ENCODE measurements around the gene SOCS1. TPM values are rescaled to one million over a fixed set of nuclear protein-coding genes. Genes with fewer than 3 reads are reported as not detected.
"Not testable (repeated sequence)": the region's sequence is repeated elsewhere in the genome, so short reads cannot be mapped to it uniquely, and the experiment has no call there.

The SOCS1 gene
- total RNA-seq, 1 donor from 2014 or later: 11.1 TPM

DNA sequence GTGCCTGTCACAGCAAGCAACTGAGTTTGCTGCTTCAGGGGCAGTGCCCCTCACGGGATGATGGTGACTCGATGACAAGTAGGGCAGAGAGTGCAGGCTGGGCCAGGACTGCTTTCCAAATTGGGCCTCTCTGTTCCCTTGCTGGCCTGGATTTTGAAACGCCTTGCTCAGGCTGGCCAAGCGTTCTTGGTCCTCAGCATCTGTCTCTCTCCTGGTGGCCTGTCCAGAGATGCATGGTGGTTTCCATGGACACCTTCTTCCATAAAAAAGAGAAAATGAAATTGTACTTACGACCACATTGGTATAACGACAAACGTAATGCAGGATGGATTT is 44.5 kb upstream of the SOCS1 start:
- Mint-ChIP-seq H3K9me3 (ENCODE audit: unreplicated experiment) (peaks cover 2% of the 10 kb centered on the region), H3K36me3 (ENCODE audit: unreplicated experiment) (no peaks in the 10 kb centered on the region), H3K4me3 (ENCODE audit: unreplicated experiment) (no peak overlapping the region), H3K27ac (ENCODE audit: unreplicated experiment) (no peak overlapping the region), H3K4me1 (ENCODE audit: low read depth, unreplicated experiment) (peaks cover 2% of the 10 kb centered on the region), H3K27me3 (ENCODE audit: unreplicated experiment) (peaks cover 4% of the 10 kb centered on the region)
- TF ChIP-seq, protein P1, sequence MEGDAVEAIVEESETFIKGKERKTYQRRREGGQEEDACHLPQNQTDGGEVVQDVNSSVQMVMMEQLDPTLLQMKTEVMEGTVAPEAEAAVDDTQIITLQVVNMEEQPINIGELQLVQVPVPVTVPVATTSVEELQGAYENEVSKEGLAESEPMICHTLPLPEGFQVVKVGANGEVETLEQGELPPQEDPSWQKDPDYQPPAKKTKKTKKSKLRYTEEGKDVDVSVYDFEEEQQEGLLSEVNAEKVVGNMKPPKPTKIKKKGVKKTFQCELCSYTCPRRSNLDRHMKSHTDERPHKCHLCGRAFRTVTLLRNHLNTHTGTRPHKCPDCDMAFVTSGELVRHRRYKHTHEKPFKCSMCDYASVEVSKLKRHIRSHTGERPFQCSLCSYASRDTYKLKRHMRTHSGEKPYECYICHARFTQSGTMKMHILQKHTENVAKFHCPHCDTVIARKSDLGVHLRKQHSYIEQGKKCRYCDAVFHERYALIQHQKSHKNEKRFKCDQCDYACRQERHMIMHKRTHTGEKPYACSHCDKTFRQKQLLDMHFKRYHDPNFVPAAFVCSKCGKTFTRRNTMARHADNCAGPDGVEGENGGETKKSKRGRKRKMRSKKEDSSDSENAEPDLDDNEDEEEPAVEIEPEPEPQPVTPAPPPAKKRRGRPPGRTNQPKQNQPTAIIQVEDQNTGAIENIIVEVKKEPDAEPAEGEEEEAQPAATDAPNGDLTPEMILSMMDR (IDR thresholded peaks at IDR 0.05; ENCODE audit: partially characterized antibody, unreplicated experiment): no peak
- DNase-seq: no peak

DNA sequence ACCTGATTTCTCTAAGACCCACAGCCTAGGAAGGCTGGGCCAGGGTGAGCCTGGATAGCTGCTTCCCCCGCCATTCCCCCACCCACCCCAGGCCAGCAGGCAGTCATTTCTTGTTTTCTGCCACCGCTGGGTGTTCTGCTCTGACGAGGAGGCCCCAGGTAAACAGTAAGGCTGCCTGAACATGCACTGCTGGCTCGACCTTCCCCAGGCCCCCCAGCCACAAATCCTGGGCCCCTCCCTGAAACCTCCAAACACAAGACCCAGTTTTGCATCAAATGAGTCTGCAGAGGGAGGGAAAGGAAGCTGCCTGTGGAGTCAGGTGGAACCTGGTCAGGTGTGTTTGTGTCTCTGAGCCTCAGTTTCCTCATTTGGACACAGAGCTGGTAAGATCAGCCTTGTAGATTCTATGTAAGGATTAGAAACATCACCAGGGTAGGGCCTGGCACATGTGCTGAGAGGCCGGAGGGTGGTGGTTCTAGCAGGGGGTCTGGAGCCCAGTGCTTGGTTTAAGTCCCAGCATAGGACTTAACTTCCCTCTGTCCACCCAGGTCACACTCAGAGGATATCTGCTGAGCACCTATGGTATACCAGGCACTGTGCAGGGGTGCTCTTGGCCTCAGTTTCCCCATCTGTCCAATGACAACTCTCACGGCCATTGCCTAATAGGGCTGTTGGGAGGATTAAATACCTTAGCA is 44.0 kb upstream of the SOCS1 start:
- H3K9me3 Mint-ChIP-seq (ENCODE audit: unreplicated experiment): peaks cover 2% of the 10 kb centered on the region
- no peaks in the 10 kb centered on the region for H3K36me3 Mint-ChIP-seq (ENCODE audit: unreplicated experiment)
- peaks cover 4% of the 10 kb centered on the region for H3K27me3 Mint-ChIP-seq (ENCODE audit: unreplicated experiment)
- no peak overlapping the region for H3K27ac Mint-ChIP-seq (ENCODE audit: unreplicated experiment)
- no peak overlapping the region for H3K4me3 Mint-ChIP-seq (ENCODE audit: unreplicated experiment)
- peaks cover 2% of the 10 kb centered on the region for H3K4me1 Mint-ChIP-seq (ENCODE audit: low read depth, unreplicated experiment)
- TF ChIP-seq, protein P1 (IDR thresholded peaks at IDR 0.05; ENCODE audit: partially characterized antibody, unreplicated experiment): no peak
- no peak for DNase-seq

DNA sequence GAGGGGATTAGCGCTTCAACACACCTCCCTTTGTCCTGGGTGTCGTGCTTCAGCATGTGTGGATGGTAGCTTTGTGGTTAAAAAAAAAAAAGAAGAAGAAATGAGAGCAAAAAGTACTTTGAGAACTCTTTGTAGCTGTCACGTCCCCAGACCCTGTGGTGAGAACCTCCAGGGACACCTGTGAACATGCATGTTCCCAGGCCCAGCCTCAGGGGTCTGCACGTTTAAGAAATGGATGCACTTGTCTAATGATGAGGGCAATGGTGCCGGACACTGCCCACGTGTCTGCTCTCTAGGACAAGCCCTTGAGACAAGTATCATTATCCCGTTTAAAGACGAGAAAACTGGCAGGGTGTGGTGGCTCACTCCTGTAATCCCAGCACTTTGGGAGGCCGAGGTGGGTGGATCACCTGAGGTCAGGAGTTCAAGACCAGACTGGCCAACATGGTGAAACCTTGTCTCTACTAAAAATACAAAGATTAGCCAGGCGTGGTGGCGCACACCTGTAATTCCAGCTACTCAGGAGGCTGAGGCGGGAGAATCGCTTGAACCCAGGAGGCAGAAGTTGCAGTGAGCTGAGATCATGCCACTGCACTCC is 43.0 kb upstream of the SOCS1 start:
- not testable (repeated sequence) for H3K27me3 Mint-ChIP-seq (ENCODE audit: unreplicated experiment); H3K4me1 Mint-ChIP-seq (ENCODE audit: low read depth, unreplicated experiment); H3K27ac Mint-ChIP-seq (ENCODE audit: unreplicated experiment); DNase-seq; H3K4me3 Mint-ChIP-seq (ENCODE audit: unreplicated experiment); H3K36me3 Mint-ChIP-seq (ENCODE audit: unreplicated experiment); H3K9me3 Mint-ChIP-seq (ENCODE audit: unreplicated experiment)

DNA sequence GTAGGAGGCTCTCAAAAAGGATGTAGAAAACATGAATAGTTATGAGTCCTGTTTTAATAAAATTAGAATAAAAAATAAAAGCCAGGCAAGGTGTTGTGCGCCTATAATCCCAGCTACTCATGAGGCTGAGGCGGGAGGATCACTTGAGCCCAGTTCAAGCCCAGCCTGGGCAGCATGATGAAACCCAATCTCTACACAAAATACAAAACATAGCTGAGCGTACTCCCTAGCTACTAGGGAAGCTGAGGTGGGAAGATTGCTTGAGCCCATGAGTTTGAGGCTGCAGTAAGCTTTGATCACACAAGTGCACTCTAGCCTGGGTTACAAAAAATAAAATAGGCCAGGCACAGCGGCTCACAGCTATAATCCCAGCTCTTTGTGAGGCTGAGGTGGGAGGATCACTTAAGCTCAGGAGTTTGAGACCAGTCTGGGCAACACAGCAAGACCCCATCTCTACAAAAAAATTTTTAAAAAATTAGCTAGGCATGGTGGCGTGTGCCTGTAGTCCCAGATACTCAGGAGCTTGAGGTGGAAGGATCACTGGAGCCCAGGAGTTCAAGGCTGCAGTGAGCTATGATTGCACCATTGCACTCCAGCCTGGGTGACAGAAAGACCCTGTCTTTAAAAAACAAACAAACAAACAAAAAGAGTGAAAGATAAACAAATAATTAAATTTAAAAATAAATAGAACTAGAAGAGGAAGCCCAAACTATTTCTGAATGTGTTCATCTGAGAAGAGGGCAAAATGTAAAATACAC is 42.3 kb upstream of the SOCS1 start:
- TF ChIP-seq, protein P1 (IDR thresholded peaks at IDR 0.05; ENCODE audit: partially characterized antibody, unreplicated experiment): no peak
- H3K27ac Mint-ChIP-seq (ENCODE audit: unreplicated experiment): no peak overlapping the region
- no peaks in the 10 kb centered on the region for H3K36me3 Mint-ChIP-seq (ENCODE audit: unreplicated experiment)
- H3K27me3 Mint-ChIP-seq (ENCODE audit: unreplicated experiment): peaks cover 3% of the 10 kb centered on the region
- no peak for DNase-seq
- no peak overlapping the region for H3K4me3 Mint-ChIP-seq (ENCODE audit: unreplicated experiment)
- peaks cover 2% of the 10 kb centered on the region for H3K4me1 Mint-ChIP-seq (ENCODE audit: low read depth, unreplicated experiment)
- H3K9me3 Mint-ChIP-seq (ENCODE audit: unreplicated experiment): peaks cover 3% of the 10 kb centered on the region

DNA sequence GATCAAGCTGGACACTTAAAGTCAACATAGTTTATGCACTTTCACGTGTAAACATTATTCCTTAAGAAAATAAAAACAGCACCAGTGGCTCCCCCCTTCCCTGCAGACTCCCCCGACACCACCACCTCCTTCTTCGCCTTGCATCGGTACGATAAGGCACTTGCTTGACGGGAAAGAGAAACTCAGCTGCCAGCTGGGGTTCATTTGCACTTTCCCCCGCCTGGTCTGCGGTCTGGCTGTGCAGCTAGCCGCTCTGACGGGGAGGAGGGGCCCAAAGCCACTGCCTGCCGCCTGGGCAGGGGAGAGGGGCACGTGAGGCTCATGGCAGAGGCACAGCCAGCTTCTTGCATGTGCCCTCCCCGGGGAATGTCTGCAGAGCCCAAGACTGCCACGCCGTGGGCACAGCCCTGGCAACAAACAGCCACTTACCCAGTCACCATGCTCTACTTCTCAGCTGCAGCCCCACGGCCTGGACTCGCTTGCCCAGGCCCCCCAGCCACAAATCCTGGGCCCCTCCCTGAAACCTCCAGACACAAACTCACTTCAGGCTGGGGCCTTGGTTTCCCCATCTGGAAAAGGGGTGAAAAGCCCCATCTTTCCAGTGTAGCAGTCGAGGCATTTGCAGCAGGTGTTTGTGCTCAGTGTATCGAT is 41.6 kb upstream of the SOCS1 start:
- H3K27ac Mint-ChIP-seq (ENCODE audit: unreplicated experiment): no peak overlapping the region
- peak; percentile 53 for DNase-seq
- TF ChIP-seq, protein P1 (IDR thresholded peaks at IDR 0.05; ENCODE audit: partially characterized antibody, unreplicated experiment): no peak
- H3K4me1 Mint-ChIP-seq (ENCODE audit: low read depth, unreplicated experiment): peaks cover 2% of the 10 kb centered on the region
- H3K9me3 Mint-ChIP-seq (ENCODE audit: unreplicated experiment): peaks cover 3% of the 10 kb centered on the region
- H3K27me3 Mint-ChIP-seq (ENCODE audit: unreplicated experiment): peaks cover 6% of the 10 kb centered on the region
- no peak overlapping the region for H3K4me3 Mint-ChIP-seq (ENCODE audit: unreplicated experiment)
- no peaks in the 10 kb centered on the region for H3K36me3 Mint-ChIP-seq (ENCODE audit: unreplicated experiment)
